ENCODE data around the gene CCDC32.

CCDC32 gene

DNA sequence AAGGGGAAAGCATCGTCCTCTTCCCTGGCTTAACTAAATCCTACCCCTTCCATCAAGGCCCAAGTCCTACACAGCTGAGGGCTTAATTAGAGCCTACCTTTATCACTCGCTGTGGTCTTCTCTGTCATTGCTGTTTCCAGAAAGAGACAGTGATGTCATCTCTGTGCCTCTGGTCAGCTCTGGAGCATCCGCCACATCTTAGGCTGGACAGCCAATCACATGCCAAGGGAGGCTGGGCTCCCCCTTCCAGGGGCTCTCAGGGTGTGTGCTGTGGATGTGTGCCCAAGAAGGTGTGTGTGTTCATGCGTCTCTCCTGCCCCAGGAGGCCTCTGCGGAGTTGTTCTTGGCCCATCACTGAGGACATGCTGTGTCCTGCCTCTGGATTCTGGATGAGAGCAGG lies 51.2 kb downstream of the CCDC32 start:
- no peak for DNase-seq (ENCODE audit: extremely low read depth, low read depth)
- TF ChIP-seq CTCF (IDR thresholded peaks at IDR 0.05; ENCODE audit: low read depth, low read length), result no peak

DNA sequence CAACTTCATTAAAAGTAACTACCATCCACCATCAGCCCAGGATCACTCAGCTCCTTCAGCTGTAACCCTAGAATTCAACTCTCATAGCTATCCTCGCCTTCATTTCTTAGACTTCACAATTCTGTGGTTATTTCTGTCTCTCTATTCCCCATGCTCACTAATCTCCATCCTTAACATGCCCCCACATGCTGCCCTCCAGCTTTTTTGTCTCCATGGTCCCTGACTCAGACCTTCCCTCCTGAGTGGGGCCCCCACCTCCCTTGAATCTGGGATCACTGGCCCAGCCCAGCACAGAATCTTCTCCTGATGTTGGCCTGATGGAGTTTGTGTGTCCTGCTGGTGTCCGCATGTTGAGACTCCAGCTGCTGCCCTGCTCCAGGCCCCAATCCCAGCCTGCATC lies 52.4 kb downstream of the CCDC32 start:
- no peak for TF ChIP-seq CTCF (IDR thresholded peaks at IDR 0.05; ENCODE audit: low read depth, low read length)
- no peak for DNase-seq (ENCODE audit: extremely low read depth, low read depth)

GRCh38 chr15:40511472-40512133 lies 53.2 kb downstream of the CCDC32 start:
- no peak for DNase-seq (ENCODE audit: extremely low read depth, low read depth)
- no peak for TF ChIP-seq CTCF (IDR thresholded peaks at IDR 0.05; ENCODE audit: low read depth, low read length)

DNA sequence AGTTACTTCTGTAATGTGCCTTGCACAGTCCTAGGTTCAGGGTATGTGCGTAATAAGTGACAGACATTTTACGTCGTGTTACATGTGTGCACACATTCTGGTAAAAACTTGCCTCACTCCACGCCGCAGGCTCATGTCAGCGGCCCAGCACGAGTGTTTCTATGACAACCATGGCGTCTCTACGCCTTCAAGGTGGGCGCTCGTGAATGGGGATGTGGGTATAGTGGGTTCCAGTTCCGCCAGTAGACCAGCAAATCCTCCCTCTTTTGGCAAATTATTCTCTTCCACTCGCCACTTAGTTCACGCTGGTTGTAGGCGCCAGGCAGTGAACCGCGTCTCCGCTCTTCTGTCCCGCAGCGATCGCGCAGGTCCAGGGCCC lies 53.8 kb downstream of the CCDC32 start:
- TF ChIP-seq CTCF (IDR thresholded peaks at IDR 0.05; ENCODE audit: low read depth, low read length), result no peak
- no peak for DNase-seq (ENCODE audit: extremely low read depth, low read depth)

DNA sequence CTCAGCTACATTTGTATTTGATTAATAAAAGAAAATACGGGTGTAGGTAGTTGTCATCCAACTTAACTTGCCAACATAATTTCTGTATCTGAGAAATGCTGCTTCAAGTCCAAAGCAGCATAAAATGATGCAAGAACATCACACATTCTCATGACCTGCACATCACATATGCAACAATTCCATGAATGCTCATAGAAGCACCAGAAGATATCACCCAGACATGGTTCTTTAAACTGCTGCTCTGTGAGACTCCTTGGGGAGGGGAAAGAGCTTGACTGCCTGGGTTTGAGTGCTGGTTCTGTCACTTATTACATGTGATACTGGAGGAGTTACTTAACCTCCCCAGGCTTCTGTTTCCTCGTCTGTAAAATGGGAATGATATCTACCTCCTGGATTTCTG lies 54.6 kb downstream of the CCDC32 start:
- no peak for DNase-seq (ENCODE audit: extremely low read depth, low read depth)
- no peak for TF ChIP-seq CTCF (IDR thresholded peaks at IDR 0.05; ENCODE audit: low read depth, low read length)

DNA sequence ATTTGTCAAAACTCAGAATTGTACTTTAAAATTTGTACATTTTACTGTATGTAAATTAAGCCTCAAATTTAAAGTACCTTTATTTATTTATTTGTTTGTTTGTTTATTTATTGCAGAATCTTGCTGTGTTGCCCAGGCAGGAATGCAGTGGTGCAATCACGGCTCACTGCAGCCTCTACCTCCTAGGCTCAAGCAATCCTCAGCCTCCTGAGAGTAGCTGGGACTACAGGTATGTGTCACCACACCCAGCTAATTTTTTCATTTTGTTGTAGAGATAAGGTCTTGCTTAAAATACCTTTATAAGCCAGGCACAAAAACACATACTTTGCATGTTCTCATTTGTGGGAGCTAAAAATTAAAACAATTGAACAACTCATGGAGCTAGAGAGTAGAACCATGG lies 56.6 kb downstream of the CCDC32 start:
- no peak for DNase-seq (ENCODE audit: extremely low read depth, low read depth)
- TF ChIP-seq CTCF (IDR thresholded peaks at IDR 0.05; ENCODE audit: low read depth, low read length), result no peak

GRCh38 chr15:40506964-40507571 lies 57.8 kb downstream of the CCDC32 start:
- TF ChIP-seq CTCF (IDR thresholded peaks at IDR 0.05; ENCODE audit: low read depth, low read length), result peak; percentile 81
- peak; percentile 32 for DNase-seq (ENCODE audit: extremely low read depth, low read depth)

All from AG09319 (cell line).